ENCODE data around the gene DOC2A. TPM values are rescaled to one million over a fixed set of nuclear protein-coding genes. Genes with fewer than 3 reads are reported as not detected.

The DOC2A gene
- total RNA-seq, 4 donors from 2014 or later = 0.66 to 0.85 TPM; not detected in 2

- TF ChIP-seq CTCF (IDR thresholded peaks at IDR 0.05; ENCODE audit: low read depth) = no peak
These were observed 16.1 kb downstream of the DOC2A start for GRCh38 chr16:29994600-29995323.

GRCh38 chr16:29993903-29994599 is 16.8 kb downstream of the DOC2A start:
- TF ChIP-seq CTCF (IDR thresholded peaks at IDR 0.05; ENCODE audit: low read depth) = no peak

- TF ChIP-seq CTCF (IDR thresholded peaks at IDR 0.05; ENCODE audit: low read depth) = no peak
These were observed 17.5 kb downstream of the DOC2A start for GRCh38 chr16:29993191-29993902.

- TF ChIP-seq CTCF (IDR thresholded peaks at IDR 0.05; ENCODE audit: low read depth) = no peak
These were observed 18.4 kb downstream of the DOC2A start for GRCh38 chr16:29992344-29992967.

- no peak for TF ChIP-seq CTCF (IDR thresholded peaks at IDR 0.05; ENCODE audit: low read depth)
These were observed 19.3 kb downstream of the DOC2A start for GRCh38 chr16:29991571-29991904.

- TF ChIP-seq CTCF (IDR thresholded peaks at IDR 0.05; ENCODE audit: low read depth) = no peak
These were observed 19.8 kb downstream of the DOC2A start for GRCh38 chr16:29990883-29991570.

Measured in subcutaneous adipose tissue (tissue), 4 donors.